Stimulated activated CD4-positive, alpha-beta T cell treated with anti-CD3 and anti-CD28 coated beads, Interleukin-15, amount 100 ng/mL, for 1 hour (primary cell): ENCODE measurements around the gene AMN.
"Not testable (repeated sequence)": the region's sequence is repeated elsewhere in the genome, so short reads cannot be mapped to it uniquely, and the experiment has no call there.

Experiments
- DNase-seq, 2 donors: peaks; one replicate each; pipeline ENCODE4 v3.0.0-alpha.2; 2020; ENCODE audit warnings: low read depth in 1 of 2, low spot score in 1 of 2

AMN gene

DNA sequence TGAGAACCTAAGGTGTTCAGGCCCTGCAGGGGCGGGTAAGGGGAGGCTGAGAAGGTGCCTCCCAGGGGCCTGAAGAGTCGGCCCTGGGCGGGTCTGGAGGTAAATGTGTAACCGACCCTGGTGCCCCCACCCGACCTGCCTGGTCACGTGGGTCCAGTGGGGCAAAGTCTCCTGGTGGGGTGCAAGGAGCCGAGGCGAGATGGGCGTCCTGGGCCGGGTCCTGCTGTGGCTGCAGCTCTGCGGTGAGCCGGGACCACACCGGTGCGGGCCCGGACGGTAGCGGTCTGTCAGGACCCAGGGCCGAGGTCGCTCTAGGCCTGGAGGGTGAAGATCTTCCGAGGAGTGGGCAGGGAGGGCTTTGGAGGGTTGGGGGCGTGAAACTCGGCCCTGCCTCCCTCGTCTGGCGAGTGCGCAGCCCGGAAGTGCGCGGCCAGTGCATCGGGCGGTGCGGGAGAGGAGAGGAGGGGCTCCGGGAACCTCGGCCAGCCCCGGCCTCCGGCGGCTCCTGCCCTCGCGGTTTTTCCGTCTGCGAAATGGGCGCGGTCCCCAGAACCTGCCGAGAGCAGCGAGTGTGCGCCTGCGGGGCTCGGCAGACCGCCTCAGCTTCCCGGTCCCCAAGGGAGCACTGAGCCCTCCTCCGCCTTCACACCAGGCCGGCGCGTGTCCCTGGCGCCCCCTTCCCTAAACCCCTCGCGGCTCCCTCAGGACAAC is at the start of gene AMN:
Gene AMN, plus strand, starts transcription at position 174 of the 711 bp plus-strand sequence. Its CDS starts 26 bp downstream, at position 200.
- no peak for DNase-seq

DNA sequence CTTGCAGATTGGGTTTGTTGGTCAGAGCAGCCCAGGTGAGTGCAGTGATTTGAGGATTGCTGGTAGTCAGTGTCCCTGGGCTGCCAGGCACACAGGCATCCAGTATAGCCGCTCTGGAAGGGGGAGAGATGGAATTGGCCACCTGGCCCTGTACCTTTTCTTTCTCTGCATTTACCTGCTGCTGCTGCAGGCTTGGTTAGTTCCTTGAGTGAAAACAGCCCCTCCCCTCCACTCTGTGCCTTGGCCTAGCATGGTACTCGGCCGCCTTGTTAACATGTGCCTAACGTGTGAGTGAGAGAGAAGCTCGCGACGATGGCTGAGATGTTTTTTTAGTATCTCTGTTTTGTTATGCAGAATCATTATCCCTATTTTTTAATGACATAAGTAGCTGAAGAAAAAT is 49.3 kb upstream of the AMN start:
- DNase-seq, result no peak

DNA sequence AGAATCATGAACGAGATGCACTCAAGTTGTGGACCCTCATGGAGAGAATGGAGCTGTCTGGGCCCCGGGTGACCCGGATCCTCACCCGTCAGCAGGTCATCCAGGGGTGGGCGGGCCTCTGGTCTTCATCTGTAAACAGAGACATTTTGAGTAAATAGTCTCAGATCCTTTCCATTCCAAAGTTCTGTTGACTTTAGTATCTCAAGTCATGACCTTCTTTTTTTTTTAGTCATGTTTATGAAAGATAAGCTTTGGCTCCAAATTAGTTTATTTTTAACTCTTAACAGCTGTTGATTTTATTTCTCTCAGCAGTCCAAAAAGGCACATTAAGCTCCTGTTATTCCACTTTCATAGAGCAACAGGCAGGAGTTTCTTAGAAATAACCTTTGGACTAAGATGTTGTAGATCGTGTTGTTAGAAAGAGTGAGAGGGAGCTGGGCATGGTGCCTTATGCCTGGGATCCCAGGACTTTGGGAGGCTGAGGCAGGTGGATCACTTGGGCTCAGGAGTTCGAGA is 48.9 kb upstream of the AMN start:
- DNase-seq, result no peak

DNA sequence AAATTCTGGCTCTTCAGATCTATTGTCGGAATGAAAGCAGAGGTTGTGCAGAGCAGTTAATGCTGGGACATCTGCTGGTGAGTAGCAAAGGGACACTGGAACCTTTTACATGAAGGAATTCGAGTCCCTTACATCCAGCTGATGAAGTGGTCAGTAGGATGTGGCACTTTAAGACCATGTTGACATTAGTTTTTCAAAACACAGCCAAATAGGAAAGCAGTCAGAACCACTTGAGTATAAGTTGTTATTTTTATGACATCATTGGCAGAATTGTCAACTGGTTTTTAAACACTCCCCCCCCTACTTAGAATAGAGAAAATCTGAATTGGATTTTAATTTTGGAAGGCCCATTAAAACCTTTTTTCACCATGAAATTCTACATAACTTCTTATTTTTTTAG is 46.8 kb upstream of the AMN start:
- no peak for DNase-seq

DNA sequence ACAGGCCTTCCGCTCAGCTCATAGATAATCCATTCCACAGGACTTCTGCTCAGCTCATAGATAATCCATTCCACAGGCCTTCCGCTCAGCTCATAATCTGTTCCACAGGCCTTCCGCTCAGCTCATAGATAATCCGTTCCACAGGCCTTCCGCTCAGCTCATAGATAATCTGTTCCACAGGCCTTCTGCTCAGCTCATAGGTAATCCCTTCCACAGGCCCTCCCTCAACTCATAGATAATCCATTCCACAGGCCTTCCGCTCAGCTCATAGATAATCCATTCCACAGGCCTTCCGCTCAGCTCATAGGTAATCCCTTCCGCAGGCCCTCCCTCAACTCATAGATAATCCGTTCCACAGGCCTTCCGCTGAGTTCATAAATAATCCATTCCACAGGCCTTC is 45.0 kb upstream of the AMN start:
- DNase-seq, result not testable (repeated sequence)

DNA sequence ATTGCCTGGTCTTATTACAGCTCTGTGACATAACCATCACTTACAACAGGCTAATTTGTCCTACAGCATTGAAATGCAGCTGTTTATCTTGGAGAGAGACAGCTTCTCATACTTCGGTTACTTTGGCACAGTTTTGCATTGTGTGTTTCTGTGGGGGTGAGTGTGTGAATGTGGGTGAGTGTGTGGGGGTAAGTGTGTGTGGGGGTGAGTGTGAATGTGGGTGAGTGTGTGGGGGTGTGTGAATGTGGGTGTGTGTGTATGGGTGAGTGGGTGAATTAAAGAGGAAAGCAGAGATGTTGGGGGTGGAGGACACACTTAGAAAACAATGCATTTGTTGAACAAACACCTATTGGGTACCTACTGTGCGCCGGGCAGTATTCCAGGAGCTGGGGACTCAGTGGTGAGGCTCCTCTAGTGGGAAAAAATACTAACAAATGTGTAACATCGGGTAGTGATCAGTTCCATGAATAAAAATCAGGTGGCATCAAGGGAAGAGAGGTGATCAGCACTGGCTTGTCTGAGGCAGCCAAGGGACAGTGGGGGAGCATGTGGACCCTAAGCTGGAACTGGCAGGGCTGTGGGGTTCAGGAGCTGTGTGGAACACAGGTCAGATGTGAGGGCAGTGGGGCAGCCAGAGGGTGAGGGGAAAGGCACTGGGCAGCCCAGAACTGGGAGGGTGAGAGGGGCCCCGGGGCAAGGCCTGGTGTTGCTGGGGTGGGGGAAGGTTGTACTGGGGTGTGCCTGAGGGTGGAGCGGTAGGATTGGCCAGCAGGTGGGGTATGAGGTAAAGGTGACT is 44.1 kb upstream of the AMN start:
- no peak for DNase-seq

DNA sequence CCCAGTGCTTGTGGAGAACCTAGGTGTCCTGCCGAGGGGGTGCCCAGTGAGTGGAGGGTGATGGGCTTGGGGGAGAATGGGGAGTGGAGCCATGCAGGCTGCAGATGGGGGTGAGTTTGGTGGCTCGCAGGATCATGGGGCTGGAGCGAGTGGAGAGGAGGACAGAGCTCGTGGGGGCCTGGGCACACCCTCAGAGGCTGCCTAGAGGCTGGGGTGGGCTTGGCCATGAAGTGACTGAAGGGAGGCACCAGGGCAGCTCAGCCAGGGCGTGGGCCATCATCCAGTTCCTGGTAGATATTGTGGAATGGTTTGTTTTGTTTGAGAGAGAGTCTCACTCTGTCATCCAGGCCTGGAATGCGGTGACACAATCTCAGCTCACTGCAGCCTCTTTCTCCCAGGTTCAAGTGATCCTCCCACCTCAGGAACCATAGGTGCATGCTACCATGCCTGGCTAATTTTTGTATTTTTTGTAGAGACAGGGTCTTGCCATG is 43.4 kb upstream of the AMN start:
- DNase-seq, result no peak

DNA sequence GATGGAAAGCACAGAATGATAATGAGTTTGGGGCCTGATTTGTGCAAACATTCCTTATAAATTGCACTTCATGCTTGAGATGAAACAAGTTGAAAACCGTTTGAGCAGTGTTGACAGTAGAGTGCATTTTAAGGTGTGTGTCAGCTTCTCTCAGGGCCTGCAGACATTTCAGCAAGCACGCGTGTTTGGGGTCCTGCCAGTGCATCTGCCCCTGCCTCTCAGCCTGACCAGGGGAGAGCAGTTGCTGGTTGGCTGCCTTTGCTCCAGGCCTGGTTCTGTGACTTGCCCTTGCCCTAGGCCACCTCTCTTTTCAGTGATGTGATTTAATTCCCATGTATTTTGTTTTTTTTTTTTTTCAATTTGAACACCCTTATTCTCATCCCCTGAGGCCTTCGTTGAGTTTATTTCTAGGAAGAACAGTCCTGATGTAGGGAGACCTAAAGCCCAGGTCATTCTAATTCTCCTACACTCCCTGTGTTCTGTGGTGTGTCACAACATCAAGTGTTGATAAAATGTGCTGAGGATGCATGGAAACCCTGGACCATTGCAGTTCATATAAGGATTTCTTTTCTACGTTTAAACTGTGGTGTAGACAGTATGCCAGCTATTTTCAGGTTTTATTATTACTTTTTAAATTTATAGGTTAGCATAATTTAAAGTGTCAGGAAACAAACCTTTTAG is 40.1 kb upstream of the AMN start:
- DNase-seq, result no peak

DNA sequence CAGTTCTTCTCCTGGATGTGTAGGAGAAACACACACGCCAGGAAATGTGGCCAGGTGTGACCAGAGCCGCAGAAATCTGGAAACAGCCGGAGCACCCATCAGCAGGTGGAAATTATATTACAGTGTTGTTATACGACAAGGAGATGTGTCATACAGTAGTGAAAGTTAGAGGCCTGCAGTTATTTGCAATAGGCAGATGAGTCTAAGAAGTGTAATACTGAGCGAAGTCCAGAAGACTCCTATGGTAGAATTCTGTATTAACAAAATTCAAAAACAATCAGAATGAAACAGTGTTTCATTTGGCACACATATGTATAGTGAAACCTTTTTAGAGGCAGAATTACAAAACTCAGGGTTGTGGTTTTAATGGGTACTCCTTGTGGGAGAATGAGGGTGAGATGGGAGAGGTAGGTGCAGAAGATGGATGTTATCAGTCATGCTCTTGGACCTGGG is 39.3 kb upstream of the AMN start:
- DNase-seq, result no peak

DNA sequence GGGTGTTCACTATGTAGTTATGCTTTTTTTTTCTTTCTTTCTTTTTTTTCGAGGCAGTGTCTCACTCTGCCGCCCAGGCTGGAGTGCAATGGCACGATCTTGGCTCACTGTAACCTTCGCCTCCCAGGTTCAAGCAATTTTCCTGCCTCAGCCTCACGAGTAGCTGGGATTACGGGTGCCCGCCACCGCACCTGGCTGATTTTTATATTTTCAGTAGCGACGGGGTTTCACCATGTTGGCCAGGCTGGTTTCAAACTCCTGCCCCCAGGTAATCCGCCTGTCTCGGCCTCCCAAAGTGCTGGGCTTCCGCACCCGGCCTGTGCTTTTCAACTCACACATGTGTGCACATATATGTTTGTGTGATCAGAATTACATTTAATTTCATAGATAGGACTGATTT is 38.9 kb upstream of the AMN start:
- DNase-seq, result no peak

DNA sequence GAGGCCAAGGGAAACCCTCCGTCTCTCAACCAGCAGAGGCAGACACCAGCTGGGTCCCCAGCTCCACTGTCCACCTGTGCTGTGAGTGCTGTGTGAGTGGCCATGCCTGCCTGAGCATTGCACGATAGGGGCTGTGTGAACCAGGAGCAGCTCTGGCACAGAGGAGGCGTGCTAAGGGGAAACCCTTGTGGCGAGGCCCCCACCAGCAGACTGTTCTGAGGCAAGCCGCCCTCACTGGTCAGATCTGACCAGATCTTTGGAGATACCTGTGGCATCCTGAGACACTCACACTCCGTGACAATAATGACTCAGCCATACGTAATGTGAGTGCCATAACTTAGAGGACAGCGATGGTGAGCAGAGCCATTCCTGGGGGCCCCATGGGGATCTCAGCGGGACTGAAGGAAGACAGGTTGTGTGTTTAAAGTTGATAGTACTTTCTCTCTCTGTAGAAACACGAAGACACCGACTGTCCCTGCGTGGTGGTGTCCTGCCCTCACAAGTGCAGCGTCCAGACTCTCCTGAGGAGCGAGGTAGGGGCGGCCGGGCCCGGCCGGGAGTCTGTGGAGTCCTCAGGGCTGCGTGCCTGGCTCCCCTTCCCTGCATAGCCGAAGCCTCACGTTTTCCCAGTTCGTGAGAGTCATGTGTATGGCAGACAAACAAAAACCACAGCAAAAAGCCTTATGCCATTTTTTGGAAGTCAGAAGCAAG is 36.6 kb upstream of the AMN start:
- no peak for DNase-seq

DNA sequence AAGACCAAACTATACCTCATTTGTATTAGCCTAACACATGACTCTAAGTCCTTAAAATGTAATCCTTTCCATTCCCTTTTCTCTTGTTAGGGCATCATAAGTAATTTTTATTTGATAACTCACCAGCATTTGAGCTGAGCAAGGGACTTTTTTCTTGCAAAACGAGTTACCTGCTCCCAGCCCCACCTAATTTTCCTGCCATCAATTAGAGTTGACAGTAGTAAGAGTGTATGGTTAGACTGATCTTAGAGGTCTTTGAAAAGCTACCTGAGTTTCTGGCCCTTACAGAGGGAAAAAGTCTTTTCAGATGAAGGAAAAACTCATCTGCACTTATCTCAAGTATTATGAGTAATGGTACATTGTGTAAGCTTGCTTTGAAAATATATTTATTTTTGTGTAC is 33.7 kb upstream of the AMN start:
- DNase-seq, result no peak

DNA sequence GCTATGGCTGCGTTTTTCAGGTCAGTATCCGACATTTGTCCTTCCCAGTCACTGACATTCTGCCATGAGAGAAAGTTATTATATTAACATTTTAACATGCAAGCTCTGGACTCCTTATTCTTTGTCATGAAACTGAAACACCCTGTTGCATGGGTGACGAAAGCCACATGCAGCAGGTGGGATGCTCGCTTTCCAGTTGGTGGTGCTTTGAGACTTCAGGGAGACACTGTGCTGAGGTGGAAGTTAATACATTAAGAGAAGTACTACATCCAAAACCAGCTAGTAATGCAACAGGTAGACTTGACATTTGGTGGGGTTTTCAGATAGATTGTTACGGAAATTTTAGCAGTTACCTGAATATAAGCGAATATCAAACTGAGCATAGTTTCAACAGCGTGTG is 32.8 kb upstream of the AMN start:
- DNase-seq, result no peak

DNA sequence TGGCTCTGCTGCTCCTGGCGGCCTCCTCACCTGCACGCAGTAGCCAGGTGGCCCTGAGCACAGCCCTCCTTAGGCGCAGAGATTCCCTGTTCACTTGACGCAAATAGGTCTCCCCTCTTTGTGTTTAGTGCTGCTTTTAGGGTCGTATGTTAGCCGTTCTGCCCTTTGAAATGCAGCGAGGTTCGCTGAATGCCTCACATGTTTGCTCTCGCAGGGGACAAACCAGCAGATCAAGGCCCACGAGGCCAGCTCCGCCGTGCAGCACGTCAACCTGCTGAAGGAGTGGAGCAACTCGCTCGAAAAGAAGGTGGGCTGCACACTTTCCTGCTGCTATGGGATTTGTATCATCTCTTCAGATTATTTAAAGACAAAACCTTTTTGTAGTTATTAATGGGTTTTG is 31.4 kb upstream of the AMN start:
- no peak for DNase-seq

DNA sequence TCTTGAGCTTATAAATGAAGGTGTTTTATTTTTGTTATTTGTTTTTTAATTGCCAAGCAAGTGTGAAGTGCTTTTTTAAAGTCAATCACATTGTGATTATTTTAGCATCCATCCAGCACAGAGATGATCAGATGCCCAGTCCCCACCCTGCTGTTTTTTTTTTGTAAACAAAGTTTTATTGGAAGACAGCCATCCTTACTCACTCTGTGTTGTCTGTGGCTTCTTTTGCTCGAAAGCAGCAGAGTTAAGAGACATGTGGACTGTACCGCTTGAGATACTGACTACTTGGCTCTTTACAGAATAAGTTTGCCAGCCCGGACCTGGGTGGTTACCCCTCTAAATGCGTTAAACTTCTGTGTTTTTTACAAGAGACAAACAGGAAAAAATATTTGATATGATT is 30.9 kb upstream of the AMN start:
- DNase-seq, result no peak

DNA sequence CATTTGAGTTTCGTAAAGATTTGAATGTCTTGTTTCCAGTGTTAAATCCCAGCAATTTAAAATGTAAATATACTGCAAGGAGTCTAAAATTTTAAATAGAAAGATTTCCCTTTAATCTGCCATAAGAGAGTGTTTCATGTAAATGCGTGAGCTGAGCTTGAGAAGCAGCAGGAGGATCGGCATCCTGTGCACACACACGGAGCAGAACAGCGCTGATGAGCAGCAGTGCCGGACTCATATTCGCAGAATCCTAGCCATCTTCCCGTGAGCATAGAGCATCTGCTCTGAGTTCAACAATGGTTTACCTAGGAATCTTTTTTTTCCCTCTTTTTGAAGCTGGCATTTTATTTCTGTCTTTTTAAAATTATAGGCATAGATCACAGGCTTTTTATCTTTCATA is 29.8 kb upstream of the AMN start:
- DNase-seq, result no peak

DNA sequence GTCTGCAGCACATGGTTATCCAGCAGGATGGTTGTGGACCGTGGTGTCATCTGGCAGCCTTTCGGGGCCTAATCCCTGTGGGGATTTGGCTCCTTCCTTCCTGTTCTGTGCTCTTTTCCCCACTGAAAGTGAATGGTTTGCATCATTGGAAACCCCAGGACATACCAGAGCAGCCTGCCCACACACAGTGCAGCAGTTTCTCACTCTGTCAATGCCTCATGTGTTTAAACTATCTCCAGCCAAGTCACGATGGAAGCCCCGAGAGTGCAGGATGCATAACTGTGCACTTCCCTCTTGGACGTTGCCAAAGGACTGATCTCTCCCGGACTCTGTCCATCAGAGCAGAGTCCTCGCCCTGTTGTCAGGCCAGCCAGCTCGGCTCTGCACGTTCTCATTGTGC is 29.0 kb upstream of the AMN start:
- no peak for DNase-seq

DNA sequence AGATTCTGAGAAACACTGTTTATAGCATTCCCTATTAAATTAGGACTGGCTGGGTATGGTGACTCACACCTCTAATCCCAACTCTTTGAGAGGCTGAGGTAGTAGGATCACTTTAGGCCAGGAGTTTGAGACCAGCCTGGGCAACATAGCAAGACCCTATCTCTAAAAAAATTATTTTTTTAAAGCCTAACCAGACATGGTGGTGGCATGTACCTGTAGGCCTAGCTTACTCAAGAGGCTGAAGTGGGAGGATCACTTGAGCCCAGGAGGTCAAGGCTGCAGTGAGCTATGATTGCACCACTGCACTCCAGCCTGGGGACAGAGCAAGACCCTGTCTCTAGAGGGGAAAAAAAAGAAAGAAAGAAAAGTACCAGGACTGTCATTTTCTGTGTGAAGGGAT is 25.7 kb upstream of the AMN start:
- DNase-seq, result not testable (repeated sequence)

DNA sequence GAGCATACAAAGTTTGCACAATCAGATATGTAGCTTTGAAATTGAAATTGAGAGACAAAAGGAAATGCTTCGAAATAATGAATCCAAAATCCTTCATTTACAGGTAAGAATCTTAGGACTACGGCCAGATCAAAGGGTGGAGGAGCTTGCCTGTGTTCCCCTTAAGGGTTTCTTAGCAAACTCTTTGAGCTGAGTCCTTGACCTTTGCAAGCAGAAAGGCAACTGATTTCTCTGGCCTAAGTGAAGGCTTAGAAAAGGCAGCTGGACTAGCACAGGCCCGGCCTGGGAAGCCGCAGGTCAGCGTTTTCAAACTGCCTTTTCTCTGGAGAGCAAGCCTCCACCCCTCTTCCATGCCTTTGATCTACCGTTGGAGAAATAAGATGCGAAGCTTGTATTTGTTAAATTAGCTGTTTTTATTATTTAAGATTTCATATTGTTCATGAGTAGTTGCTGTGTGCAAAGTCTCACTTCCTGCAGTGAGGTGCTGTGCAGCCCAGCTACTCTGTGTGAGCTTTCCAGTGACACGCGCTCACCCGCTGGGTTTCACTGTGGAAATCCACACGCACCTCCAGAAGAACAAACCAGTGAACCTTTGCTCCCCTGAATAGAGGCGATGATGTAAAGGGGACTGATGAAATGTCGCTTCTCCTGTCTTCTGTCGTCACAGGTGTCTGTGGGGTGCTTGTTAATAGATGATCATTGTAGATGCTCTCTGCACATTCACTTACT is 25.0 kb upstream of the AMN start:
- DNase-seq, result no peak

DNA sequence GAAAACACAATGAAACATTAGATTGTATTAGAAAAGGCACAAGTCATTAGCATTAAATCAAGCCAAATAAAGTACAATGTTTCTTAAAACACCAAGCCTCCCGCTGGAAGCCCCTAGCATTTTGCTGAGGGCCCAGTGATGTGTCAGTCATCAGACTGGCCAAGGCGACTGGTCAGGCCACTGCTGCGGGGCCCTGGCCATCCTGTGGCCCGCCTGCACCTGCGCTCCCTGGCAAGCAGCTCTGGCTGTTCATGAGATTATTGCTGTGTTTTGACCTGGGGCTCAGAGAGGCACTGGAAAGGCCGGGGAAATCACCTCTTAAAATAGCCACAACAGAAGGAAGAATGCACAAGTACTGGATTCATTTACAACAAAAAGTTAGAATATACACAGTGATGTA is 24.2 kb upstream of the AMN start:
- no peak for DNase-seq
